Measurements from ENCODE around the gene MAP2K5.

MAP2K5 gene

DNA sequence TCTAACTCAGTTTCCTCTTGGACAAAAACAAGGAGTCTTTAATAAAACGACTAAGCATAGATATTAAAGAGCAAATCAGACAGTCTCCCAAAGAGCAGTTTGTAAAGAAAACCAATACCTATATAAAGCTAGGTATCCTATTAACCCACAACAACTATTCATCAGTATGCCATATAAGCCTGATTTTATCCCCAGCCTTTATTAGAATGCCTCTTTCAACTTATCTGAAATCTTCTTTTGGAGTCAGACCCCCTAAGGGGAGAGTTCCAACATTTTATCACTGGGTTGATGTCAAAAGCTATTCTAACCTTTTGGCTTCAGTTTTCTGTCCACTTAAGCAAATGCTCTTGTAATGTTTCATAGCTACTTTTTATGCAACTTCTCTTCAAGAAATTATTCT is 17.8 kb downstream of the MAP2K5 start:
- no peak for DNase-seq

DNA sequence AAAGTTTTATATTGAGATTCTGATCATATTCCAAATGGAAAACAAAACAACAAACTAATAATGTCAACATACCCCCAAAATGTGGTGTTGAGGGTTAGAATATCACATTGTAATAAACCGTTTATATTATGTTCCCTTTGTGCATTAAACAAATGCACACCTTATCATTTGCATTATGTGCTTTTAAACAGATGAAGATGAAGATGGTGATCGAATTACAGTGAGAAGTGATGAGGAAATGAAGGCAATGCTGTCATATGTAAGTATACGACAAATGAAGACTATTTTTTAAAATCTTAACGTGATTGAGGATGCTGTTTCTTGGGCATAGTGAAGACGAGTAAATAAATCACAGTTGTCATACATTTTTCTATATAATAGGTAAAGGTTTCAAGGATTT is 20.6 kb downstream of the MAP2K5 start:
- no peak for DNase-seq

DNA sequence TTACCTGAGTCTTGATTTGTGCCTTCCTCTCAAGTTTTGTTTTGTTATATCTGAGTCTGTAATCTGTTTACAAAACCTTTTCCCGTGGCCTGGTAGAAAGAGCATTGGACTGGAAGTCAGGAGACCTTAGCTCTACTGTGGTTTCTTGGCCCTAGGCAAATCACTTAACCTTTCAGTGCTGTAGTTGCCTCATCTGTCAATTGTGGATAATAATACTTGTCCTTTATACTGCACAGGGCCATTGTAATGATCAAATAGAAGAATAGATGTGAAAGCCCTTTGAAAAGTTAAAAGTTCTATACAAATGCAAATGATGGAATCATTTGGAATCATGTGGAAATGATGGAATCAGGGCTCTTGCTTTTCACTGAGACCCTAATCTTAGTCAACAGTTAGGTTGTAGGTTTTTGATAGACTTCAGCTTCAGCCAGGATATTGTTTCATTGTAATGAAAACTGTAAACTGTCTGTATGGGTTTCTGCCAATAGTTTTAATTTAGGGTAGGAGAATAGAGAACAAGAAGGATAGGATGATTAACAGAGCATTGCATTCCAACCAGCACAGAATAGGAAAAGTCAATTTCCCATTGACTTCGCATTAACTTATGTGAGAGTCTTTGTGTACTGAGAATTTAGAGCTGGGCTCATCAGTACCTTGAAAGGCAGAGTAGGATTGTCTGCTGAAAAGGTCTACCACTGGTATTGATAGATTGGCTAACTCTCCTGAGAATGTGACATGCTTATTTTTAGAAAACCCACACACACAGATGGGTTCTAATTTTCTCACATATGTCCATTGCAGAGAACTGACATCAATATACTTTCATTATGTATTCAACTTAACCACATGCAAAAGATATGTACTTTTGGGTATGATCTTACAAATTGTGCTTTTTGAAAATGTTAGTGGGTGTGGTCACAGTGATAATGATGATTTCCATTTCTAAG is 21.8 kb downstream of the MAP2K5 start:
- DNase-seq = no peak

DNA sequence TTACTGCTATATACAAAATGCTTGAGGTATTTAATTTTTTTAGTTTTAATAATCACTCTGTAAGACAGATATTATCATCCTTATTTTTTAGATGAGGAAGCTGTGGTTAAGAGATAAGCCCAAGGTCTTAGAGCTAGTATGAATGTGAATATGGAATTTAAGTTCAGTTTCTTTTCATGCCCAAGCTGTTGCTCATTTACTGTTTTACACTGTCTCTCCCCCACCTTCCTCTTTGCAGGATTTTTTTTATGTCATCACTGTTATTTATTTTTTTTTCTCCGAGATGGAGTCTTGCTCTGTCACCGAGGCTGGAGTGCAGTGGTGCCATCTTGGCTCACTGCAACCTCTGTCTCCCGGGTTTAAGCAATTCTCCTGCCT is 22.5 kb downstream of the MAP2K5 start:
- DNase-seq = no peak

DNA sequence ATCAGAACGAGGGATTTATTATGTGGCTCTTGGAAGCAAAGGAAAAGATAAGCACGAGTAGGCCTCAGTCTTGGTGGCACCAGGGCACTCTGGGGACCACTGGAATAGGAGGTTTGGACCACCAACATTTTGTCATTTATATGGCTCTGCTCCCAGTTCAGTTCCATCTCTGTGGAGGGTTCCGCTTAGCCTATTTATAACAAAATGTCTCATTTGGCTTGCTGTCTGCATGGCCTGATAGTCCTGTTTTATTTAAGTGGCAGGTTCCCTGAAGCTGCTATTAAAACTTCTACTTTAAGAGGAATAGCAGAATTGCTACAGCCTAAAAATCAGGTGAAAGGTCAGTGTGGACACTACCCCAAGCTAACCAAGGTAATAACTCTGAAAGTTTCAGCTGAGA is 27.2 kb downstream of the MAP2K5 start:
- DNase-seq = no peak

DNA sequence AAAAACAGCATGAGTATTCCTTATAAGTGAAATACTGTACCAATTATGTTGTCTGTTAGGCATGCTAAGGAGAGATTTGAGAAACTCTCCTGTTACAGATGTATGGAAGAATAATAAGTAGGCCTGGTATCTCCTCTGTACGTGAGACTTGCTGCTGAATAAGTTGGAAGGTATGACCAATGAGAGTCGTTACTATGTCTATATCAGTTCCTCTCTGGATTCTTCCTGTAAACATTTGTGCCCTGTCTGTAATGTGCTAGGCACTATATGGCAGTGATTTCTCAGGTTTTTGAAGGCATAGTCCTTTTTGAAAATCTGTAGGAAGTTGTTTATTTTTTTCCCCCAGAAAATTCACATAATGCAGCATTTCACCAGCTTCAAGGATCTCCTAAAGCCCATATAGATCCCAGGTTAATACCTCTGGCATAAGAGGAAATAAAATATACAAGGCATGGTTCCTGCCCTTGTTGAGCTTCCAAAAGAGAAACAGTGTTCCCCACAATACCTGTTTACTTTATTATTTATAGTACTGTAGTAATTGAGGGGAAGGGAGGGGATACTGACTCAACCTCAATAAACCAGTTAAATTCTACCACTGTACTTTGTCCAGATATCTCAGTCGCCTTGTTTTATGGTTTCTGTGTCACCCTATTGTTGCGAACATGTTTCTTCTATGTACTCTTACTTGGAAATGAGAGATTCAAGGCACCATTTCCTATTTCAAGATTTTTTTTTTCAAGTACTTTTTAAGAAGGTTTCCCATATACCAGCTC is 28.6 kb downstream of the MAP2K5 start:
- DNase-seq = no peak

DNA sequence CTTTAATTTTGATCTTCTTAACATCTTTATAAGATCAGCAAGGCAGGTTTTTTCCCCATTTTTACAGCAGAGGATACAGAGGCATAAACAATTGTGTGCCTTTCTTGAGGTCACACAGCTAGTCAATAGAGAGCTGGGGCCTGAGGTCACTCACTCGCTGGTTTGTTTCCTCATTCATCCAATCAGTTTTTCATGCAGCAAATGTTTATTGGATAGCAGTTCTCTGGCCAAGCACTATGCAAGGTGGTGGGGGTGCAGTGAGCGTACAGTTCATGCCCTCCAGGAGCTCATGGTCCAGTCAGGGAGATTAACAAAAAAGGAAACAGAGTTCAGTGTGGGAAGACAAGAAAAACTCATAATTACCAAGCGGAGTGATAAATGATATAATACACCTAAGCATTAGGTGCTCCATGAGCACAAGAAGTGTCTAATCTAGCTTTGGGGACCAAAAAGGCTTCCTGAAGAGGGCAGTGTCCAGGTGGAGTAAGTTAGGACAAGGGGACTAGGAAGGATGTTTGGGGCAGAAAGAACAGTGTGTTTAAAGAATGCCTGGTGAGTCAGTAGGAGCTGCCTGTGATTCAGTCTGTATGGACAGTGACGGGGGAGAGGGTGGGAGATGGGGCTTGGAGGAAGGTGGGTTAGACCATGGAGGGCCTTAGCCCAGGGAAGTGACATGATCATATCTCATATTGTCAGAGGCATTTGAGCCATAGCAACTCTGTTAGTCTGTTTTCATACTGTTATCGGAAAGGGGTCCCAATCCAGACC is 29.3 kb downstream of the MAP2K5 start:
- DNase-seq = no peak

DNA sequence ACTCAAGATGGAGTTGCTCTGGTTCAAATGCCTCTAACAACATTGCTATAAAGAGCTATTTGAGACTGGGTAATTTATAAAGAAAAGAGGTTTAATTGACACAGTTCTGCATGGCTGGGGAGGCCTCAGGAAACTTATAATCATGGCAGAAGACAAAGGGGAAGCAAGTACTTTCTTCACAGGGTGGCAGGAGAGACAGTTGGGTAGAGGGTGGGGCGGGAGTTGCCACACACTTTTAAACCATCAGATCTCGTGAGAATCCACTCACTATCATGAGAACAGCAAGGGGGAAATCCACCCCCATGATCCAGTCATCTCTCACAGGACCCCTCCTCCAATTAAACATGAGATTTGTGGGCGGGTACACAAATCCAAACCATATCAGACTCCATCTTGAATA is 30.7 kb downstream of the MAP2K5 start:
- DNase-seq = no peak

DNA sequence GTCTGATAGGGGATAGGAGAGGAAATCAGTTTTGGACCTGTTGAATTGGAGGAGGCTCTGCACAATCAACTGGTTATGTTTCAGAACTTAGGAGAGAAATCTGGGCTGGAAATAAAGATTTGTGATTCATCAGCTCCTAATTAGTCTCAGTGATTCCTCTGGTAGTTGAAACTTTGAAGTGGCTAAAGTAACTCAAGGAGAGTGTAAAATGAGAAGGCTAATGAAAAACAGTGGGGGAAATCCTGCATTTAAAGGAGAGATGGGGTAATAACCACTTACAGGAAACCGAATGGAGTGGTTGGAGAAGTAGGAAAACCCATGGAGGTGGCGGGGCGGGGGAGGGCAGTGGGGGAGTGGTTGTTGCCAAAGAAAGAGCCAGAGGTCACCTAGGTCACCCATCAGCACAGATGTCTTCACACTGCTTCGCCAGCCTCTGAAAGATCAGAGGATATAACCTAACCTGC is 32.6 kb downstream of the MAP2K5 start:
- DNase-seq = no peak

DNA sequence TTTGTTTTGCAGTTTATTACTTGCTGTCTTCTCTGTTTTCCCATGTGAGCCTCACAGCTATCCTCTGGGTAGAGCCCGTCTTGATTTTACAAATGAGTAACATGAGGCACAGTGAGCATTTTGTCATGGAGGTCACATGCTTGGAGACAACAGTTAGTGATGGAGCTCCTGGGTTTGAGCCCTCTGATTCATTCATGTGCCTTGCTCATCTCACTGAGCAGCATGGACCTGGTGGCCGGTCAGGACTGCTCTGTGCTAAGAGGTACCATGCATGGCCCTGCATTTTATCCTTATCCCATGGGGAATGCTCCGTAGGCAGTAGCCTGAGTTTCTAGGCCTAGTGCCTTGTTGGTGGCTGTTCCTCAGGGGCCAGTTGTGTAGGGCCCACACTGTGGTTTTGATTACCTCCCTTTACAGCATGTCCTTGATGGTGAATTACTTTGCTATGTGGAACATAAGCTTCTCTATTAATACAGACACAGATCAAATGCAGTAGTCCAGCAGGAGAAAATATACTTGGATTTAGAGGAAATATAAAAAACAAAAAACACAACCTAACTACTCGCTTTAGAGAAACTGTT is 35.6 kb downstream of the MAP2K5 start:
- no peak for DNase-seq

DNA sequence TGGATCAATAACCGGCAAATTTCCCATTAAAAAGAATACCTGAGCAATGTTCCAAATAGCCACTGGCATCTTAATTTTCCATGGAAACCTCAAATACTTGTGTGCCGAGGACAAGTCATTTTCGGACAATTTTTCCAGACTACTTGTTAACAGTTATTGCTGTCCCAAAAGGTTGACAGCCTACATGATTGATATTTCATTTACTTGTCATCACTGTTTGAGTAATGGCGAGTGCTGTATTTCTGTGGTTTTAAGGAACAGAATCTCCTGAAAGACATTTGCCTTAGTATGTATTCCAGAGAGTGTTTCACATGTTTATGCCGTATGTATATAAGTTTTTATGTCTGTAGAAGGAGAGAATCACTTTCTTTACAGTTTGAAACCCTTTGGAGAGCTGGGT is 36.7 kb downstream of the MAP2K5 start:
- DNase-seq = no peak

DNA sequence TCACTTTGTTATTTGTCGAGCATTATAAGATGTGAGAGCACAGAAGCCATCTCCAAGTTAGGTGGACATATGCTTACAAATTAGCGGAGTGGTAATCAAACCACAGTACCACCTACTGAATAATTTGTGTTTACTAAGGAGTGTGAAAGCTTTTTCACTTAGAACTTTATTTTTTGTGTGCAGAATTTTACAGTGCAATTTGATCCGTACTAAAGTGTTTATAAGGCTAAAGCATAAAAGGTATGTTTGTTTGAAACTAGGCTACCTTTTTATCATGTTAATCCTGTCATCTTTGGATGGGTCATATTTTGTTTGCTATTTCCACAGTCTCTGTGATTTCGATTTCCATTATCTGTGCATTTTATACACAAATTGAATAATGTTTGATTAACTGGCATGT is 37.5 kb downstream of the MAP2K5 start:
- no peak for DNase-seq

DNA sequence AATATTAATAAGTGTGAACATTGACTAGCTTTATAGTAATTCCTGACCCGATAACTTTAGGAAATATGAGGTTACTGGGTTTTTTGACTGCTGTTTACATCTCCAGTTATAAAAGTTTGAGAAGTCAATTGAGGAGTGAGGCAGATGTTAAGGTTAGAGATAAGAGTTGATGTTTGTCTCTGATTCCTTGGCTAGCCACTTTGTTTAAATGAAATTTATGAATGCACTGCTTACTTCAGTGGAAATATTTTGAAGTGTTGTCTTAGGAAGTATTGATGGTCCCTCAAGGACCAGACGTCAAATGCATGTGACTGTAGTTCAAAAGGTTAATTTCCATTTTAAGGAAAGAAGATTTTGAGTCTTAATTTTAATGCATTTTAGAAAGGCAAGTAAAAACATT is 41.7 kb downstream of the MAP2K5 start:
- no peak for DNase-seq

DNA sequence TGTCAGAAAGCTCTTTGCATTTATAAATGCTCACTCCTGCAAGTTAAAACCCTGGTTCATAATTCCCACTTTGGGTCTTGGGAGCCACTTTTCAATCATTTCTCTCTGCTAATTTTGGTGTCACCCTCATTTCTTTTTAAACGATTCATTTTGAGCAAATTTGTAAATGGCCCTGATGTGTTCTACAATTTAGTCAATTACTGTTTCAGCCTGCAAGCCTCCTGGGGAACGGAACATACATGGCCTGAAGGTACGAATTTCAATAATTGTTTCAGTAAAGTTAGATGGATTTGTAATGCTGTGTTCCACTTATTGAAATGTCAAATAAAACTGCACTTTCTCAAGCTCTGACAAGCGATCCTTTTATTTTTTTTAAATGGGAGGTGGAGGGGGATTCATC is 43.2 kb downstream of the MAP2K5 start:
- DNase-seq = no peak

DNA sequence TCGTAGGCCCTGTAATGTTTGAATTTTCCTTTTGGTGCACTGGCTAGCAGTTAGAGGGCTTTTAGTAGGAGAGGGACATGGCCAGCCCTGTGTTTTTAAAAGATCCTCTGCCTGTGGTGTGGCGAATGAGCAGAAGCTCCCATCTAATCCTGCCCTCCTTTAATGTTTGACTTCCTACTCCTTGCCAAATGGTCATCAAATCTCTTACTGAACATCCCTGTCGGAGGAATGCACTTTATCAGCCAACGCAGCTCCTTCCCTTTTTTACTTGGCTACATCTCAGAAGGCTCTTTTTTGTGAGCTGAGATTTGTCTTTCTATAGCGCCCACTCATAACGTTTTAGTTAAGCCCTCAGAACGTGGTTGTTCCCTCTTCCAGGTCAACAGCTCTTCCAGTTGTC is 44.8 kb downstream of the MAP2K5 start:
- DNase-seq = no peak

DNA sequence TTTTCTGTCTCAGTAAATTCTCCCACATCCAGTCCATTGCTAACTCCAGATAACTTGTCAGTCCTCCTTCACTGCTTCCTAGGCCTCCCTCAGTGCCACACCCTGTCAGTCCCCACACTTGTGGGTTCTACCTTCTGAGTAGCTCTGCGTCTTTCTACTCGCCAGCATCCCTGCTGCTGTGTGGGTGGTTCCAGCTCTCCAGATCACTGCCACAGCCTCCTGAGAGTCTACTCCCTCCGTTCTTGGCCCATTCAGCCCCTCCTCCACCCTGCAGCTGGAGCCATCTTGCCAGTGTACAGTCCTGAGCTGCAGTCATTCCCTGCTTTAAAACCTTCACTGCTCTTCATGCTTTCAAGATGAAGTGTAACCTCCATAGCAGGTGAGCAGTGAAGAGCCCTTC is 45.3 kb downstream of the MAP2K5 start:
- no peak for DNase-seq

DNA sequence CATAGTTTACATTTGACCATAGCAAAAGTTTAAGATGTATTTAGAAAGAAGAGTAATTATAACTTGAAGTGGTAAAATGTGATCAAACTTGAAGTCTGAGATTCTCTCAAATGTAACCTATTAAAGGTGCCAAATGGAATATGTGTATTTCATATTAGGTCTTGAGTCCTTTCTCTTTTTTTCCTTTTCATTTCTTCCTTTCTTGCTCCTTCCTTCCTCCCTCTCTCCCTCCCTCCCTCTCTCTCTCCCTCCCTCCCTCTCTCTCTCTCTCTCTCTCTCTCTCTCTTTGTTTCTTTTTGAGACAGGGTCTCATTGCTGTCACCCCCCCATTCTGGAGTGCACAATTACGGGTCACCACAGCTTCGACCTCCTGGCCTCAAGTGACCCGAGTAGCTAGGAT is 47.7 kb downstream of the MAP2K5 start:
- DNase-seq = no peak

DNA sequence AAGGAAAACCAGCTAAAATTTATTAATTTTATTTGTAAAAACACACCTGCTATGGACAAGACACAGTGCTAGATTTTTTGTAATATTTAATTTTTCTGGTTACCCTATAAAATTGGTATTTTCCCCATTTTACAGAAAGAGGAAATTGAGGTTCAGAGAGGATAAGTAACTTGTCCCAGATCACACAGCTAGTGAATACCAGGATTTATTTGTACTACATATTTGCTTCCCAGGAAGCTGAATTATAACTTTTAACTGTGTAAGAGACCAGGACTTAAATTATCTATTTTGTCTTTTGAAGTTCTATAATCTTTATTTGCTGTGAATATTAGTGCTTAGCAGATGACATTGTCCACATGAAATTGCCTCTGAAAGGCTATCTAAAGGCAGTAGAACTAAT is 49.7 kb downstream of the MAP2K5 start:
- no peak for DNase-seq

DNA sequence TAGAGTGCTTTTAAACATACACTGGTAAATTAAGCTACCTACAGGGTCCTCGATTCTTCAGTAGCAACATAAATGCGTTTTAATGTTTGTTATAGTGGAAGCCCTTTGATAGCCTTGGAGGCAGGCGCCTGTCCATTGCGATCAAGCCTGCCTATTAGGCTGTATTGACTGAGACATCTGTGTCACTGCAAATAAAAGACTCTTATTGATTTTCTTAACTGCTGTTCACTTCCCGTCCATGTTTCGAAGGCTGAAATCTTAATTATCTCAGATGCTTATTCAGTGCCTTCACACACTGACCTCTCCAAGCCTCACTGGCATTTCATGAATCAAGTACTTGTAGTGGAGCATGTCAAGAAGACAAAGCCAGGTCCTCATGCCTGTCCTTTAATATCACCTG is 51.1 kb downstream of the MAP2K5 start:
- no peak for DNase-seq

DNA sequence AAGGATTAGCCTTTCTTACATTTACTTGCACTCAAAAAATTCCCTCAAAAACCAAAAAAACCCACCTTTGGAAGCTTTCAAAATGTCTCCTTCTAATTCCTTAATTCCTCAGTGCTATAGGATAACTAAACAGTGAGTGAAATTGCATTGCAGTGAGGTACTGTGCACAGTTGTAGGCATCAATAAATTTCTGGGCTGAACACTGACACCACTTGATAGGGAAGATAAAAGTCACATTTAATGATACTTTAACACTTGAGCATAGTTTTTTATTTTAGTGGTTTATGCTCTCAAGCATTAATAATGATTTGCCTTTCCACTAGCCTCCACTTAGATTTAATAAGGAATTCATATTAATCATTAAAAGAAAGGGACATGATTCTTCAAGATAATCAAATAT is 52.3 kb downstream of the MAP2K5 start:
- no peak for DNase-seq

DNA sequence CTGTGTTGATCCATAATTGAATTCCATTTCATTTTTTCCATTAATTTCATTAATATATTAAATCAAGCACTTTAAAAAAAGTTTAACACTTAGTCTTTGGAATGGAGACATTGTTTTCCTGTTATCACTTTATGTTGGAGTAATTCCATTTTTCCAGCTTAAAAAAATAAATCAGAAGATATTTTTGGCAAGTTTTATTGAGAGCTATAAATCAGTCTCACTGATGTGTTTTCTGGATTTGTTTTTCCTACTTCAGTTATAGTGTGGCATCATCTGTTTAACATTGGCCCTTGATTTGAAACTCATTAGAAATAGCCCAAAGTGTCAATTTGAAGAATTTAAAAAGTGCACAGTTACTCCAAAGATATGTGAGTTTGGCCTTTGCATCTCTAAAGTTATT is 53.1 kb downstream of the MAP2K5 start:
- no peak for DNase-seq

DNA sequence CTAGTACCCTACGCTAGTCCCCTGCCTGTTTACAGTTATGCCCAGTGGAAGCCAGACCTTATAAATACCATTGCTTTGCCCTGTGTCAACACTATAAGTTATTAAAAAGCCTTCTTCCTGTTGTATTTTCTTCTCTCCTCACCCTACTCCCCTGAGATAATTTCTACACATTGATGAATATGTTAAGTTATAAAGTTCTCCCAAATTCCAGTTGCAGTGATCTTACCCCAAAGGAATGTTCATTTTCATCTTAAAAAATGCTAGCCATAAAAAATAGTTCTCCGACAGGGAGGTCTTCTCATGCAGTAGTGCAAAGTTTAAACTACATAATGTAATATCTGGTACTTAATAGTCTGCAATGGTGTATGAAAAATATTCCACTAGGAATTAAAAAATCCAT is 58.6 kb downstream of the MAP2K5 start:
- DNase-seq = no peak

DNA sequence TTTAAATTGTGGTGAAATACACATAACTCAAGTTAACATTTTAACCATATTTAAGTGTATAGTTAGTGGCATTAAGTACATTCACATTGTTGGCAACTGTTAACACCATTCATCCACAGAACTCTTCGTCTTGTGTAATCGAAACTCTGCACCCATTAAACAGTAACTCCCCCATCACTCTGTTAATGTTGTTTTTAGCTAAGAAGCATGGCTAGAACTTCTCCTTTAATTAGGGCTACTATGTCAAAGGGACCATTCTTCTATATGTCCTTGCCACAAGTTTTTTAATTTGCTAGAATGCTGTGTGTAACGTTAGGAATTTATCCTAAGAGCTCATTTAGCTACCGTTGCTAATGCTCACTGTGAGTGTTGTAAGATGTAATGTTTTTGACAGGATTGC is 60.6 kb downstream of the MAP2K5 start:
- DNase-seq = no peak
